ENCODE measurements around the gene OCA2. TPM values are rescaled to one million over a fixed set of nuclear protein-coding genes. Genes with fewer than 3 reads are reported as not detected.
A peak's percentile ranks its signal among the peaks of the same experiment; 100 is the strongest.

OCA2 gene
- total RNA-seq, 6 experiments from 2014 or later, result 0.07 to 0.13 (median 0.12) TPM; not detected in 3

DNA sequence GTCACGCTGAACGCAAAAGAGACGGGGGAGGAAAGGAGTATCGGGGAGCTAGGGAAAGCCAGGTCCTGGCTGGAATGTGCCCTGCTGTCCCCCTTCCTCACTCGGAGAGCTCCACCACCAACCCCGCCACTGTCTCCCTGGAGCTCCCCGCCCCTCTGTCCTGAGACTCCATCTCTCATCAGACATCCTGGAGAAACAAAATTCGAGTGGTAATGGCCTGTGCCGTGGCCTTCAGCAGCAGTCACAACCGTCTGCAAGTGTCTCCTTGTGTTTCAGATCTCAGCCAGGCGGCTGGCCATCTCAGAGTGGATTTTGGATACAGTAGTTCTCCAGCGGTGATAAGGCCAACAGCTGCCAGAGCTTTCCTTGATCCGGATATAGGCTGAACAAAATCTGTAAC, 76.9 kb downstream of the OCA2 start:
- 58% methylated on average over 4 of the region's 13 CpGs for WGBS (ENCODE audit: insufficient coverage, low coverage, low lambda C conversion rate, missing lambda C conversion rate)
- intact Hi-C loops (cut with DNase I), result no loop called here
- no peaks in the 10 kb centered on the region for H3K9me3 ChIP-seq
- no peak overlapping the region for H3K27ac ChIP-seq
- H3K36me3 ChIP-seq, result no peaks in the 10 kb centered on the region
- ATAC-seq, result no peak
- no peaks in the 10 kb centered on the region for H3K4me1 ChIP-seq
- no peak for DNase-seq
- H3K4me3 ChIP-seq, result no peak overlapping the region
- H3K27me3 ChIP-seq, result no peaks in the 10 kb centered on the region
- TF ChIP-seq, protein P1, sequence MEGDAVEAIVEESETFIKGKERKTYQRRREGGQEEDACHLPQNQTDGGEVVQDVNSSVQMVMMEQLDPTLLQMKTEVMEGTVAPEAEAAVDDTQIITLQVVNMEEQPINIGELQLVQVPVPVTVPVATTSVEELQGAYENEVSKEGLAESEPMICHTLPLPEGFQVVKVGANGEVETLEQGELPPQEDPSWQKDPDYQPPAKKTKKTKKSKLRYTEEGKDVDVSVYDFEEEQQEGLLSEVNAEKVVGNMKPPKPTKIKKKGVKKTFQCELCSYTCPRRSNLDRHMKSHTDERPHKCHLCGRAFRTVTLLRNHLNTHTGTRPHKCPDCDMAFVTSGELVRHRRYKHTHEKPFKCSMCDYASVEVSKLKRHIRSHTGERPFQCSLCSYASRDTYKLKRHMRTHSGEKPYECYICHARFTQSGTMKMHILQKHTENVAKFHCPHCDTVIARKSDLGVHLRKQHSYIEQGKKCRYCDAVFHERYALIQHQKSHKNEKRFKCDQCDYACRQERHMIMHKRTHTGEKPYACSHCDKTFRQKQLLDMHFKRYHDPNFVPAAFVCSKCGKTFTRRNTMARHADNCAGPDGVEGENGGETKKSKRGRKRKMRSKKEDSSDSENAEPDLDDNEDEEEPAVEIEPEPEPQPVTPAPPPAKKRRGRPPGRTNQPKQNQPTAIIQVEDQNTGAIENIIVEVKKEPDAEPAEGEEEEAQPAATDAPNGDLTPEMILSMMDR (IDR thresholded peaks at IDR 0.05), result no peak
- TF ChIP-seq POLR2A (IDR thresholded peaks at IDR 0.05), result no peak

DNA sequence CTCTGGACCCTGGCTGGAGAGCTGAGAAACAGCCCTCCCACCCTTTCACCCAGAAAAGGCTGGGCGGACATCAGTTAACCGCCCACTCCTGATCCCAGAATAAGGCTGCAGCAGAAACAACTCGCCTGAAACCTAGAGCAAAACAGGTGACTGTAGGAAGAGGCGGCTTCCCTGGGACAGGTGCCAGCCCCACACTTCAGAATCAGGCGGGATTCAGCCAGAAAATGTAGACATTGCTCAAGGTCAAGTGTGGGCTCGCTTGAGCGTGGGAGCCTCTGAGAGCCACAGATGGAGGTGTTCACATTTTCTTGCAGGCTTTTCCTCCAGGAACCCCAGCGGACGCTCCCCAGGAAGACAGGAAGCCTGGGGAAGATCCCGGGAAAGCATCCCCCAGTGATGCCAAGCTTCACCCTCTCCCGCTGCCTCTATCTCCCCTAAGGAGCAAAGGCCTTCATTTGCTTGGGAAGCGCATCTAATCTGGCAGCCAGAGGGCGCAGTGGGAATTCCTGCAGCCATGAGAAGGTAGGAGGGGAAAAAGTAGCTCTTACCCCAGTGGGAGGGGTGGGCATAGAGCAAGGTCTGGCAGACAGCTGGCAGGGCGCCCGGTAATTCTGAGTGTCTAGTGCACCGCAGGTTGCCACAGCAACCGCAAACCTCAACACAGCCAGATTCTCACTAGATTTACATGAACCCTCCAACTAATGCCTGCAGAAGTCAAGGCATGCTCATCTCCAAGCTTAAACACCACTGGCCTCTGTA, 77.7 kb downstream of the OCA2 start:
- intact Hi-C loops (cut with DNase I), result no loop called here
- WGBS (ENCODE audit: insufficient coverage, low coverage, low lambda C conversion rate, missing lambda C conversion rate), result 17% methylated on average over 11 of the region's 17 CpGs
- Histone ChIP-seq H3K4me1 (no peaks in the 10 kb centered on the region), H3K9me3 (no peaks in the 10 kb centered on the region), H3K27me3 (no peaks in the 10 kb centered on the region), H3K27ac (no peak overlapping the region), H3K4me3 (no peak overlapping the region), H3K36me3 (no peaks in the 10 kb centered on the region)
- DNase-seq, result peak; percentile 90 to 97 (median 94)
- no peak for TF ChIP-seq POLR2A (IDR thresholded peaks at IDR 0.05)
- TF ChIP-seq, protein P1 (IDR thresholded peaks at IDR 0.05), result peak; percentile 54 to 79 (median 62)
- peak; percentile 76 to 94 (median 84) for ATAC-seq

DNA sequence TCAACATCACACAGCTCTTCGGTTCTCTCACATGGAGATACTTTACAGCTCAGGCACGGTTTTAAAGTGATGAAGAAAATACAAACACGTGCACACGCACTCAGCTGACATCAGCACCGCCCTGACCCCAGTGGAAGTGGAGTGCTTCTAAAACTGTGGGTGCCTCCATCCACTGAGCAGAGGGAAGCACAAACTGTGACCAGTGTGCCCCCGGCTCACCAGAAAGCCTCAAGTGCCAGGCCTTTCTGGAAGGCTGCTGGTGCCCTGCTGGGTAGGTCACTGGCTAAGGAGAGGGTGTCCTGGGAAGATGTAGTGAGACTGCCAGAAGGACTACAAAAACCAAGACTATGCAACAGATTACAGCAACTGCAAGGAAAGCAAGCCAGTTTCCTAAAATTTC, 78.5 kb downstream of the OCA2 start:
- ATAC-seq, result no peak
- WGBS (ENCODE audit: insufficient coverage, low coverage, low lambda C conversion rate, missing lambda C conversion rate), result 85% methylated on average over 5 of the region's 6 CpGs
- TF ChIP-seq, protein P1 (IDR thresholded peaks at IDR 0.05), result no peak
- TF ChIP-seq POLR2A (IDR thresholded peaks at IDR 0.05), result no peak
- no peaks in the 10 kb centered on the region for H3K4me1 ChIP-seq
- intact Hi-C loops (cut with DNase I), result no loop called here
- H3K36me3 ChIP-seq, result no peaks in the 10 kb centered on the region
- H3K9me3 ChIP-seq, result no peaks in the 10 kb centered on the region
- no peaks in the 10 kb centered on the region for H3K27me3 ChIP-seq
- DNase-seq, result no peak
- H3K27ac ChIP-seq, result no peak overlapping the region
- no peak overlapping the region for H3K4me3 ChIP-seq

DNA sequence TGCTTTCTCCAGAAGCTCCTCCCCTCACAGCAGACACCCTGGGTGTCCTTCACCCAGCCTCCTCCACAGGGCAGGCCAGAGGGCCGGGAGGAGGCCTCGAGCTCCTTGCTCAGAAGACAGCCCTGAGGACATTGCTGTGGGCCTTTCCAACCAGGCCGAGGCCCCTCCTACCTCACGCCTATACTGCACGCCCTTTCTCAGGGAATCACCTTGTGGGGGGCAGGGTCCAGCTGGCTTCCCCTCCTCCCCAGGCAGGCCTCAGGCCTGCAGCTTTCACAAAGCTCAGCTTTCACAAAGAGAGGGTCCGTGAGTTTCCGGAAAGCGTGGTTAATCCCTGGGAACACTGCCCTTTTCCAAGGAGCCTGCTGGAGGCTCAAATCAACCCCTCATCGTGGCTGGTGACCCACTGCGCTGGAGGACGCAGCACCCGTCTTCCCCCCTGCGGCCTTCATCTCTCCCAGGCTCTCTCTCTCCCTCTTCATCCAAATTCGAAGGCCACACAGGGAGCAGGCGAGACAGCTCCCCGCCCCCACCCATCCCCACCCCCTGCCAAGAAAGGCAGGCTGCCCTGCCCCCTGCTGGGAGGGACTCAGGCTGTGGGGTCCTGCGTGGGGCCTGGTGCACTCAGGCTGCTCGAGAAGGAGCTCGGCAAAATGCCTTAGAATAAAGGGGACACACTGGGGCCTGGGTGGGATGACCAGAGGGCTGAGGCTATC, 79.4 kb downstream of the OCA2 start:
- H3K4me3 ChIP-seq, result no peak overlapping the region
- DNase-seq (no peak), ATAC-seq (no peak)
- H3K27ac ChIP-seq, result no peak overlapping the region
- no peaks in the 10 kb centered on the region for H3K36me3 ChIP-seq
- intact Hi-C loops (cut with DNase I), result no loop called here
- 62% methylated on average over 3 of the region's 19 CpGs for WGBS (ENCODE audit: insufficient coverage, low coverage, low lambda C conversion rate, missing lambda C conversion rate)
- H3K9me3 ChIP-seq, result no peaks in the 10 kb centered on the region
- no peaks in the 10 kb centered on the region for H3K27me3 ChIP-seq
- TF ChIP-seq, protein P1 (IDR thresholded peaks at IDR 0.05), result no peak
- TF ChIP-seq POLR2A (IDR thresholded peaks at IDR 0.05), result no peak
- H3K4me1 ChIP-seq, result no peaks in the 10 kb centered on the region
